ENCODE data around the gene PRKAG1. TPM values are rescaled to one million over a fixed set of nuclear protein-coding genes. Genes with fewer than 3 reads are reported as not detected.

The PRKAG1 gene
- total and polyA plus RNA-seq, 2 donors from 2014 or later: 57.1 to 58.4 TPM

- no peak for TF ChIP-seq CTCF (IDR thresholded peaks at IDR 0.05; ENCODE audit: borderline replicate concordance, extremely low read depth, insufficient read depth)
- Histone ChIP-seq H3K4me1 (ENCODE audit: control insufficient read depth in 2 of 3, insufficient read depth in 2 of 3, low read depth in 1 of 3, low read length in 3 of 3) (peaks cover 3 to 40% (median 28%) of the 10 kb centered on the region in 3 donors), H3K4me3 (ENCODE audit: low read length in 3 of 3) (peak overlapping the region; percentile 68 to 96 (median 70)), H3K27ac (ENCODE audit: low read depth in 2 of 2, low read length in 2 of 2) (peak overlapping the region in 1 of 2 donors; percentile 1), H3K27me3 (ENCODE audit: control insufficient read depth, insufficient read depth, low read length) (no peaks in the 10 kb centered on the region), H3K9me3 (ENCODE audit: control insufficient read depth in 2 of 3, insufficient read depth in 1 of 3, low read length in 3 of 3) (no peaks in the 10 kb centered on the region), H3K36me3 (ENCODE audit: control insufficient read depth in 2 of 3, insufficient read depth in 3 of 3, low read length in 3 of 3) (peaks cover 0 to 9% (median 3%) of the 10 kb centered on the region in 3 donors), H3K9ac (ENCODE audit: low read length in 3 of 3) (peak overlapping the region; percentile 24 to 85 (median 74))
- intact Hi-C loops (cut with DNase I): no loop called here
- DNase-seq (no peak), FAIRE-seq (no peak)
Observed at GRCh38 chr12:49059045-49059298, 40.4 kb upstream of the PRKAG1 start.

- Histone ChIP-seq H3K4me3 (ENCODE audit: low read length in 3 of 3) (peak overlapping the region; percentile 68 to 96 (median 70)), H3K4me1 (ENCODE audit: control insufficient read depth in 2 of 3, insufficient read depth in 2 of 3, low read depth in 1 of 3, low read length in 3 of 3) (peaks cover 3 to 40% (median 28%) of the 10 kb centered on the region in 3 donors), H3K27ac (ENCODE audit: low read depth in 2 of 2, low read length in 2 of 2) (no peak overlapping the region), H3K9me3 (ENCODE audit: control insufficient read depth in 2 of 3, insufficient read depth in 1 of 3, low read length in 3 of 3) (no peaks in the 10 kb centered on the region), H3K36me3 (ENCODE audit: control insufficient read depth in 2 of 3, insufficient read depth in 3 of 3, low read length in 3 of 3) (peaks cover 0 to 14% (median 8%) of the 10 kb centered on the region in 3 donors), H3K9ac (ENCODE audit: low read length in 3 of 3) (peak overlapping the region; percentile 24 to 85 (median 74)), H3K27me3 (ENCODE audit: control insufficient read depth, insufficient read depth, low read length) (no peaks in the 10 kb centered on the region)
- intact Hi-C loops (cut with DNase I): no loop called here
- no peak for FAIRE-seq
- no peak for TF ChIP-seq CTCF (IDR thresholded peaks at IDR 0.05; ENCODE audit: borderline replicate concordance, extremely low read depth, insufficient read depth)
- DNase-seq: no peak
Observed at GRCh38 chr12:49058366-49059044, 39.9 kb upstream of the PRKAG1 start.

- Histone ChIP-seq H3K27ac (ENCODE audit: low read depth in 2 of 2, low read length in 2 of 2) (peak overlapping the region; percentile 5 to 27), H3K36me3 (ENCODE audit: control insufficient read depth in 2 of 3, insufficient read depth in 3 of 3, low read length in 3 of 3) (peaks cover 0 to 20% (median 14%) of the 10 kb centered on the region in 3 donors), H3K9me3 (ENCODE audit: control insufficient read depth in 2 of 3, insufficient read depth in 1 of 3, low read length in 3 of 3) (no peaks in the 10 kb centered on the region), H3K4me3 (ENCODE audit: low read length in 3 of 3) (peak overlapping the region; percentile 68 to 96 (median 70)), H3K9ac (ENCODE audit: low read length in 3 of 3) (peak overlapping the region; percentile 24 to 85 (median 74)), H3K27me3 (ENCODE audit: control insufficient read depth, insufficient read depth, low read length) (no peaks in the 10 kb centered on the region), H3K4me1 (ENCODE audit: control insufficient read depth in 2 of 3, insufficient read depth in 2 of 3, low read depth in 1 of 3, low read length in 3 of 3) (peaks cover 3 to 40% (median 28%) of the 10 kb centered on the region in 3 donors)
- intact Hi-C loops (cut with DNase I): no loop called here
- FAIRE-seq: no peak
- no peak for TF ChIP-seq CTCF (IDR thresholded peaks at IDR 0.05; ENCODE audit: borderline replicate concordance, extremely low read depth, insufficient read depth)
- DNase-seq: no peak
Observed at GRCh38 chr12:49057888-49058287, 39.3 kb upstream of the PRKAG1 start.
